GM23248 (cell line): ENCODE measurements around the gene SDC3. TPM values are rescaled to one million over a fixed set of nuclear protein-coding genes. Genes with fewer than 3 reads are reported as not detected.

Experiments
- DNase-seq: peaks from one replicate; pipeline ENCODE4 v3.0.0-alpha.2; 2015
- H2AFZ ChIP-seq: fragments of 200-600 bp; sonication (generic); 2 replicates; pipeline ENCODE4 v1.6.1; 2016; ENCODE audit warnings: antibody characterized with exemption
- H3F3A ChIP-seq: fragments of 200-600 bp; sonication (generic); 2 replicates; pipeline ENCODE4 v1.6.1; 2016; ENCODE audit warnings: mild to moderate bottlenecking, antibody characterized with exemption, mixed run types; ENCODE audit not compliant: insufficient read depth
- H3K27ac ChIP-seq: fragments of 200-600 bp; sonication (generic); 2 replicates; pipeline ENCODE4 v1.5.1; 2016; ENCODE audit warnings: mild to moderate bottlenecking
- H3K27me3 ChIP-seq: fragments of 200-600 bp; sonication (generic); replicated peaks from 2 replicates; pipeline ENCODE4 v1.6.1; 2016; ENCODE audit warnings: mild to moderate bottlenecking; ENCODE audit not compliant: insufficient read depth
- H3K36me3 ChIP-seq: fragments of 200-600 bp; sonication (generic); 2 replicates; pipeline ENCODE4 v1.6.1; 2016; ENCODE audit warnings: low read depth, mild to moderate bottlenecking
- H3K4me1 ChIP-seq: fragments of 200-600 bp; sonication (generic); 2 replicates; pipeline ENCODE4 v1.6.1; 2016; ENCODE audit warnings: mild to moderate bottlenecking; ENCODE audit not compliant: insufficient read depth
- H3K4me2 ChIP-seq: fragments of 200-600 bp; sonication (generic); one replicate; pipeline ENCODE4 v1.6.1; 2016; ENCODE audit warnings: mild to moderate bottlenecking; ENCODE audit not compliant: unreplicated experiment
- H3K4me3 ChIP-seq: fragments of 200-600 bp; sonication (generic); 2 replicates; pipeline ENCODE4 v1.5.1; 2016; ENCODE audit warnings: mild to moderate bottlenecking
- H3K79me2 ChIP-seq: fragments of 200-600 bp; sonication (generic); 2 replicates; pipeline ENCODE4 v1.6.1; 2016; ENCODE audit warnings: mild to moderate bottlenecking; ENCODE audit not compliant: insufficient read depth
- H3K9ac ChIP-seq: fragments of 200-600 bp; sonication (generic); 2 replicates; pipeline ENCODE4 v1.6.1; 2016; ENCODE audit warnings: mild to moderate bottlenecking
- H3K9me2 ChIP-seq: fragments of 200-600 bp; sonication (generic); 2 replicates; pipeline ENCODE4 v1.6.1; 2016; ENCODE audit warnings: mixed run types, mild to moderate bottlenecking, moderate library complexity; ENCODE audit not compliant: insufficient read depth
- H3K9me3 ChIP-seq: fragments of 200-600 bp; sonication (generic); one replicate; pipeline ENCODE4 v1.6.1; 2017; ENCODE audit warnings: low read depth
- H4K20me1 ChIP-seq: fragments of 200-600 bp; sonication (generic); 2 replicates; pipeline ENCODE4 v1.6.0; 2016; ENCODE audit not compliant: insufficient read depth
- EZH2 ChIP-seq: fragments of 200-600 bp; sonication (generic); IDR thresholded peaks from 2 replicates; pipeline ENCODE4 v1.6.1; 2018; ENCODE audit warnings: antibody characterized with exemption, mild to moderate bottlenecking; ENCODE audit not compliant: insufficient read depth, poor library complexity, severe bottlenecking
- EZH2phosphoT487 ChIP-seq: fragments of 200-600 bp; sonication (generic); IDR thresholded peaks from 2 replicates; pipeline ENCODE4 v1.6.1; 2018; ENCODE audit warnings: antibody characterized with exemption, moderate library complexity, mild to moderate bottlenecking, low read depth; ENCODE audit not compliant: insufficient read depth
- WGBS, 2 experiments: methylation state at CpG; one replicate each; pipeline ENCODE4 v1.1.6; 2015 to 2017; ENCODE audit warnings: low lambda C conversion rate in 2 of 2, low coverage in 1 of 2; ENCODE audit errors: missing lambda C conversion rate in 2 of 2; 5-methylcytosine and 5-hydroxymethylcytosine counted together
- in situ Hi-C: fragments of 300-500 bp; cut with MboI; formaldehyde crosslinking; loops from 2 replicates; pipeline ENCODE4 v1.15.0; 2020
- polyA plus RNA-seq: library from polyadenylated mRNA; unstranded; fragments of >200 nt; fragmentation: Nextera tagmentation; extraction: Ambion mirVana; gene quantifications from 2 replicates; pipeline ENCODE4 v1.2.1, GENCODE V29; 2016
- total RNA-seq: library from RNA; depleted of rRNA; stranded (reverse); fragments of >200 nt; shearing (Covaris generic); gene quantifications from 2 replicates; pipeline ENCODE4 v1.2.3, GENCODE V29; 2014

The SDC3 gene
- total and polyA plus RNA-seq, 2 experiments from 2014 or later: 6.9 to 39.7 TPM

DNA sequence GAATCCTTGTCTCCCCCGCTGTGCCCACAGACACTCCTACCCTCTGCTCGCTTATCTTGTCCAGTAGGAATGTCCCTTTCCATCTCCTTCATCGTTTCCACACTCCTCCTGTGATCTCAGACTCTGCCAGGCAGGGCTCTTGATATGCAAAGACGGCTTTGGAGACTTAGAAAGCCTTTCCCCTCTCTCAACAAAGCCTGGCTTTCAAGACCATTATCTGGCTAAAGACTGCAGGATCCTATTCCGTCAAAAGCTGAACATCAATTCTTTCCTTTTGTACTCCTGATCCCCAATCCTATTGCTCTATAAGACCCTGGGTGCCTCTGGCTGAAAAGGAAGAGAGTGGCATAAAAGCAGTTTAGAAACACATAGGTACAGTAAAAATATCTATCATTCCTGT, 63.9 kb downstream of the SDC3 start:
- in situ Hi-C loops: no loop called here
- no peak overlapping the region for H3K4me3 ChIP-seq

GRCh38 chr1:30842697-30843354, 65.7 kb downstream of the SDC3 start:
- H3K9me2 ChIP-seq: no peaks in the 10 kb centered on the region
- in situ Hi-C loops: no loop called here
- TF ChIP-seq EZH2: no peak
- TF ChIP-seq EZH2phosphoT487: no peak
- no peaks in the 10 kb centered on the region for H3K79me2 ChIP-seq
- H3F3A ChIP-seq: no peaks in the 10 kb centered on the region
- WGBS, 2 experiments: 43 to 46% methylated on average over 7 of the region's 7 CpGs
- H3K9ac ChIP-seq: no peak overlapping the region
- no peaks in the 10 kb centered on the region for H3K36me3 ChIP-seq
- no peak overlapping the region for H2AFZ ChIP-seq
- H3K4me2 ChIP-seq: no peak overlapping the region
- no peak overlapping the region for H3K4me3 ChIP-seq
- no peaks in the 10 kb centered on the region for H3K9me3 ChIP-seq
- H3K27ac ChIP-seq: no peak overlapping the region
- DNase-seq: no peak
- no peaks in the 10 kb centered on the region for H3K4me1 ChIP-seq
- H4K20me1 ChIP-seq: no peaks in the 10 kb centered on the region
- peaks cover 46% of the 10 kb centered on the region for H3K27me3 ChIP-seq

More for the DNA sequence above, 63.9 kb downstream of the SDC3 start:
- WGBS, 2 experiments: 61 to 64% methylated on average over 5 of the region's 5 CpGs
- H3K27ac ChIP-seq: no peak overlapping the region
- H2AFZ ChIP-seq: no peak overlapping the region
- H3K27me3 ChIP-seq: peaks cover 41% of the 10 kb centered on the region
- H3K9me3 ChIP-seq: no peaks in the 10 kb centered on the region
- no peaks in the 10 kb centered on the region for H3K9me2 ChIP-seq
- no peaks in the 10 kb centered on the region for H4K20me1 ChIP-seq
- H3K4me1 ChIP-seq: no peaks in the 10 kb centered on the region
- no peaks in the 10 kb centered on the region for H3F3A ChIP-seq
- H3K36me3 ChIP-seq: no peaks in the 10 kb centered on the region
- no peak for TF ChIP-seq EZH2
- TF ChIP-seq EZH2phosphoT487: no peak
- no peak overlapping the region for H3K4me2 ChIP-seq
- no peaks in the 10 kb centered on the region for H3K79me2 ChIP-seq
- no peak overlapping the region for H3K9ac ChIP-seq
- no peak for DNase-seq

DNA sequence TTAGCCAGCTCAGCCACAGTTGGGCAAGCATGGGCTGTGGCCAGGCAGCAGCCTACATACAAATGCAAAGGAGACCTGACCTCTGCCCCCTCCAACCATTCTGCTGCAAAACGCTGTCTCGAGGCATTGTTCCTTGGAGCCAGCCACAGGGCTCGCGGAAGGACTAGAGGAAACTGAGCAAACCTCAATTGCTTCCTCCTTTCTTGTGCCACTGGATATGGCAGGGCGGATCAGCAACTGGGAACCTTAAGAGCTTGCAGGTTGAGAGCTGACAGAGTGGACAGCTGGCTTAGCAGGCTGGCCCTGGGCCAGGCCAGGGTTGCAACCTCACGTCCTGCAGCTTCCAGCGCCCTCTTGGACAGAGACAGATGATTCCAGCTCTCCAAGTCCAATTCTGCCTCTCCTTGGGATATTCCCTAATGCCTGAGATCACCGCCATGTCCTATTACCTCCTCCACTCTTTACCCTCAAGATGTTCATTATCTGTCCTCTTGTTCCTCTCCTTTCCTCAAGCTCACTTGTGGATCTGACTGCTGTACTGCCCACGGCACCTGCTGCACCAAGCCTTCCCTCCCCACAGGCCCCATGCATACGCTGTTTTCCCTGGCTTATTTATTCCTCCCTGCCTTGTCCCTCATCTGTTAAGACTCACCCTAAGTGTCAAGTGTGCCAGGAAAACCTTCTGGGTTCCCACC, 67.5 kb downstream of the SDC3 start:
- TF ChIP-seq EZH2phosphoT487 (no peak), EZH2 (no peak)
- H3K9me2 ChIP-seq: no peaks in the 10 kb centered on the region
- no peak overlapping the region for H3K4me2 ChIP-seq
- H2AFZ ChIP-seq: no peak overlapping the region
- H3K9ac ChIP-seq: no peak overlapping the region
- no peak overlapping the region for H3K27ac ChIP-seq
- H3K79me2 ChIP-seq: no peaks in the 10 kb centered on the region
- H3K9me3 ChIP-seq: no peaks in the 10 kb centered on the region
- no peaks in the 10 kb centered on the region for H3K4me1 ChIP-seq
- H3K27me3 ChIP-seq: peaks cover 41% of the 10 kb centered on the region
- no peak for DNase-seq
- no peaks in the 10 kb centered on the region for H4K20me1 ChIP-seq
- 63 to 67% methylated on average over 10 of the region's 10 CpGs for WGBS, 2 experiments
- in situ Hi-C loops: no loop called here
- no peaks in the 10 kb centered on the region for H3K36me3 ChIP-seq
- H3F3A ChIP-seq: no peaks in the 10 kb centered on the region
- no peak overlapping the region for H3K4me3 ChIP-seq

GRCh38 chr1:30839827-30840359, 68.7 kb downstream of the SDC3 start:
- no peaks in the 10 kb centered on the region for H3K4me1 ChIP-seq
- H3K4me3 ChIP-seq: no peak overlapping the region
- TF ChIP-seq EZH2 (no peak), EZH2phosphoT487 (no peak)
- no peak overlapping the region for H3K9ac ChIP-seq
- 42 to 68% methylated on average over 1 to 3 of the region's 3 CpGs for WGBS, 2 experiments
- no peaks in the 10 kb centered on the region for H3K36me3 ChIP-seq
- in situ Hi-C loops: no loop called here
- DNase-seq: no peak
- no peaks in the 10 kb centered on the region for H3K9me2 ChIP-seq
- no peak overlapping the region for H3K4me2 ChIP-seq
- H3F3A ChIP-seq: no peaks in the 10 kb centered on the region; the same call in 1 of the 2 replicates
- H3K27me3 ChIP-seq: peaks cover 36% of the 10 kb centered on the region
- H3K27ac ChIP-seq: no peak overlapping the region
- H4K20me1 ChIP-seq: no peaks in the 10 kb centered on the region
- H2AFZ ChIP-seq: no peak overlapping the region
- H3K9me3 ChIP-seq: no peaks in the 10 kb centered on the region
- H3K79me2 ChIP-seq: no peaks in the 10 kb centered on the region
